Neural cell (in vitro differentiated cells): ENCODE measurements around the gene CADPS2. TPM values are rescaled to one million over a fixed set of nuclear protein-coding genes. Genes with fewer than 3 reads are reported as not detected.

Source experiments
- H2AFZ ChIP-seq: fragments of 200-600, 300-800 bp; sonication (generic), shearing (Covaris generic); 2 replicates; pipeline ENCODE4 v1.6.0; 2014; ENCODE audit warnings: low read depth, mild to moderate bottlenecking, antibody characterized with exemption, low read length, moderate library complexity
- H3F3A ChIP-seq: fragments of 200-600 bp; shearing (Covaris generic); 2 replicates; pipeline ENCODE4 v1.6.1; 2016; ENCODE audit warnings: mild to moderate bottlenecking, moderate library complexity, mixed read lengths, antibody characterized with exemption, low read length; ENCODE audit not compliant: insufficient read depth, poor library complexity, severe bottlenecking
- H3K27ac ChIP-seq: fragments of 200-600, 300-800 bp; sonication (generic), shearing (Covaris generic); 2 replicates; pipeline ENCODE4 v1.5.1; 2014; ENCODE audit warnings: mild to moderate bottlenecking, low read length, moderate library complexity
- H3K27me3 ChIP-seq: fragments of 300-800, 200-600 bp; sonication (generic), shearing (Covaris generic); 2 replicates; pipeline ENCODE4 v1.6.0; 2014; ENCODE audit warnings: mild to moderate bottlenecking, low read depth, low read length, moderate library complexity; ENCODE audit not compliant: insufficient read depth
- H3K36me3 ChIP-seq: fragments of 300-800, 200-600 bp; sonication (generic), shearing (Covaris generic); 2 replicates; pipeline ENCODE4 v1.5.1; 2014; ENCODE audit warnings: mild to moderate bottlenecking, antibody characterized with exemption, low read length, moderate library complexity; ENCODE audit not compliant: insufficient read depth
- H3K4me2 ChIP-seq: fragments of 300-800, 200-600 bp; sonication (generic), shearing (Covaris generic); 2 replicates; pipeline ENCODE4 v1.6.0; 2014; ENCODE audit warnings: mild to moderate bottlenecking, low read length
- H3K4me3 ChIP-seq: fragments of 300-800, 200-600 bp; sonication (generic), shearing (Covaris generic); 2 replicates; pipeline ENCODE4 v1.5.1; 2014; ENCODE audit warnings: mild to moderate bottlenecking, low read length, moderate library complexity
- H3K79me2 ChIP-seq: fragments of 200-600 bp; shearing (Covaris generic); replicated peaks from 2 replicates; pipeline ENCODE4 v1.6.0; 2014; ENCODE audit warnings: mild to moderate bottlenecking, low read length, moderate library complexity; ENCODE audit not compliant: insufficient read depth
- H3K9ac ChIP-seq: fragments of 300-800, 200-600 bp; sonication (generic), shearing (Covaris generic); 2 replicates; pipeline ENCODE4 v1.6.1; 2016; ENCODE audit warnings: mild to moderate bottlenecking, low read length, mixed read lengths
- H3K9me2 ChIP-seq: fragments of 200-600 bp; shearing (Covaris generic); 2 replicates; pipeline ENCODE4 v1.6.1; 2016; ENCODE audit warnings: mild to moderate bottlenecking, low read length, mixed read lengths; ENCODE audit not compliant: insufficient read depth
- H3K9me3 ChIP-seq: fragments of 200-600, 300-800 bp; sonication (generic), shearing (Covaris generic); 2 replicates; pipeline ENCODE4 v1.6.1; 2016; ENCODE audit warnings: mild to moderate bottlenecking, mixed run types, low read length, moderate library complexity, mixed read lengths
- H4K20me1 ChIP-seq: fragments of 200-600 bp; shearing (Covaris generic); 2 replicates; pipeline ENCODE4 v1.6.1; 2016; ENCODE audit warnings: mild to moderate bottlenecking, mixed run types; ENCODE audit not compliant: insufficient read depth
- CTCF ChIP-seq: fragments of 450-650 bp; IDR thresholded peaks from 2 replicates; pipeline ENCODE4 v1.5.1; 2014; ENCODE audit warnings: antibody characterized with exemption, mild to moderate bottlenecking, moderate library complexity; ENCODE audit not compliant: poor library complexity, severe bottlenecking
- EP300 ChIP-seq: fragments of 450-650 bp; conservative IDR thresholded peaks from 2 replicates; pipeline ENCODE4 v1.6.1; 2014; ENCODE audit warnings: antibody characterized with exemption, mild to moderate bottlenecking, moderate library complexity; ENCODE audit not compliant: poor library complexity, severe bottlenecking
- EZH2 ChIP-seq: fragments of 200-600, 300-800 bp; shearing (Covaris generic), sonication (generic); IDR thresholded peaks from 2 replicates; pipeline ENCODE4 v1.6.1; 2014; ENCODE audit warnings: antibody characterized with exemption, low read length, borderline replicate concordance, mild to moderate bottlenecking; ENCODE audit not compliant: insufficient read depth, poor library complexity, severe bottlenecking
- MXI1 ChIP-seq: fragments of 450-650 bp; conservative IDR thresholded peaks from 2 replicates; pipeline ENCODE4 v1.6.1; 2014; ENCODE audit warnings: antibody characterized with exemption, mild to moderate bottlenecking; ENCODE audit not compliant: poor library complexity, severe bottlenecking
- POLR2AphosphoS5 ChIP-seq: IDR thresholded peaks from 2 replicates; pipeline ENCODE4 v1.6.1; 2012
- RAD21 ChIP-seq: fragments of 450-650 bp; conservative IDR thresholded peaks from 2 replicates; pipeline ENCODE4 v1.6.1; 2014; ENCODE audit warnings: antibody characterized with exemption, mild to moderate bottlenecking, moderate library complexity
- REST ChIP-seq: IDR thresholded peaks from 2 replicates; pipeline ENCODE4 v1.6.1; 2012; ENCODE audit warnings: borderline replicate concordance
- SMC3 ChIP-seq: fragments of 450-650 bp; conservative IDR thresholded peaks from 2 replicates; pipeline ENCODE4 v1.6.1; 2014; ENCODE audit warnings: antibody characterized with exemption, mild to moderate bottlenecking, moderate library complexity; ENCODE audit not compliant: poor library complexity
- TAF1 ChIP-seq: IDR thresholded peaks from 2 replicates; pipeline ENCODE4 v1.6.1; 2012; ENCODE audit warnings: low read depth
- polyA plus RNA-seq: library from polyadenylated mRNA; depleted of rRNA; stranded (reverse); fragments of >200 nt; gene quantifications from 2 replicates; pipeline ENCODE4 v1.2.3, GENCODE V29; 2014

CADPS2 gene
- polyA plus RNA-seq, 1 donor from 2014 or later = 5.9 TPM

GRCh38 chr7:122881324-122881723 is 4.9 kb downstream of the CADPS2 start:
- Histone ChIP-seq H3K4me2 (no peak overlapping the region), H3K79me2 (no peaks in the 10 kb centered on the region), H3K27me3 (peaks cover 19% of the 10 kb centered on the region), H3K4me3 (no peak overlapping the region), H3K9me2 (no peaks in the 10 kb centered on the region), H3K27ac (no peak overlapping the region), H3F3A (no peaks in the 10 kb centered on the region), H2AFZ (no peak overlapping the region), H3K9me3 (no peaks in the 10 kb centered on the region), H4K20me1 (no peaks in the 10 kb centered on the region), H3K9ac (no peak overlapping the region), H3K36me3 (no peaks in the 10 kb centered on the region)
- TF ChIP-seq SMC3 = no peak
- no peak for TF ChIP-seq REST
- no peak for TF ChIP-seq POLR2AphosphoS5
- TF ChIP-seq RAD21 = no peak
- no peak for TF ChIP-seq CTCF
- no peak for TF ChIP-seq TAF1
- no peak for TF ChIP-seq EZH2
- no peak for TF ChIP-seq EP300
- TF ChIP-seq MXI1 = no peak

GRCh38 chr7:122869260-122869659 is 17.0 kb downstream of the CADPS2 start:
- H3K9me3 ChIP-seq = peaks cover 4% of the 10 kb centered on the region
- no peak for TF ChIP-seq EZH2
- TF ChIP-seq SMC3 = no peak
- no peak for TF ChIP-seq MXI1
- TF ChIP-seq CTCF = no peak
- no peak for TF ChIP-seq TAF1
- TF ChIP-seq EP300 = no peak
- no peak for TF ChIP-seq POLR2AphosphoS5
- TF ChIP-seq RAD21 = no peak
- TF ChIP-seq REST = no peak

More at GRCh38 chr7:122869260-122869659, 17.0 kb downstream of the CADPS2 start:
- no peaks in the 10 kb centered on the region for H3K79me2 ChIP-seq
- H3K9me2 ChIP-seq = no peaks in the 10 kb centered on the region
- H3K36me3 ChIP-seq = no peaks in the 10 kb centered on the region
- H3K4me3 ChIP-seq = no peak overlapping the region
- no peak overlapping the region for H3K9ac ChIP-seq
- no peaks in the 10 kb centered on the region for H3K27me3 ChIP-seq
- no peaks in the 10 kb centered on the region for H4K20me1 ChIP-seq
- no peak overlapping the region for H2AFZ ChIP-seq
- no peaks in the 10 kb centered on the region for H3F3A ChIP-seq
- no peak overlapping the region for H3K27ac ChIP-seq
- no peak overlapping the region for H3K4me2 ChIP-seq
